Measurements from ENCODE around the gene PLA2G4D. TPM values are rescaled to one million over a fixed set of nuclear protein-coding genes. Genes with fewer than 3 reads are reported as not detected.

PLA2G4D gene
- total RNA-seq, 1 donor from 2014 or later, result not detected

DNA sequence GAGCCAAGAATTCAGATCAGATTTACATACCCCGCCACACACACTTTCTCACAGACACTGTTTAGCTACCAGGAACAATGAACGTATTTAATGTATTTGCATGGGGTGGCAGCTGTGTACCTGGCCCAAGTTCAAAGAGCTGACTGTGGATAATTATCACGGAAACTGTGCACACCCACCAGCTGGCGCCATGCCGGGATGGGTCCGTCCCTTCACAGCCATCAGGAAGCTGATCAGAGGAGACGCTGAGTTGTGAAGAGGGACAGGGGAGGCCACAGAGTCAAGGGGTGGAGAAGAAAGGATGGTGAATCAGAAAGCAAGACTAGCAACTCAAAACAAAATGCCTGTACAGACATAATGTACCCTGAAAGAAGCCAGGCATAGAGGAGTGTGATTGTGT is 13.1 kb upstream of the PLA2G4D start:
- H3K36me3 Mint-ChIP-seq, result no peaks in the 10 kb centered on the region
- H3K9me3 Mint-ChIP-seq, result peaks cover 15% of the 10 kb centered on the region
- H3K4me3 Mint-ChIP-seq, result no peak overlapping the region
- H3K4me1 Mint-ChIP-seq (ENCODE audit: unreplicated experiment), result peaks cover 4% of the 10 kb centered on the region
- TF ChIP-seq, protein P1, sequence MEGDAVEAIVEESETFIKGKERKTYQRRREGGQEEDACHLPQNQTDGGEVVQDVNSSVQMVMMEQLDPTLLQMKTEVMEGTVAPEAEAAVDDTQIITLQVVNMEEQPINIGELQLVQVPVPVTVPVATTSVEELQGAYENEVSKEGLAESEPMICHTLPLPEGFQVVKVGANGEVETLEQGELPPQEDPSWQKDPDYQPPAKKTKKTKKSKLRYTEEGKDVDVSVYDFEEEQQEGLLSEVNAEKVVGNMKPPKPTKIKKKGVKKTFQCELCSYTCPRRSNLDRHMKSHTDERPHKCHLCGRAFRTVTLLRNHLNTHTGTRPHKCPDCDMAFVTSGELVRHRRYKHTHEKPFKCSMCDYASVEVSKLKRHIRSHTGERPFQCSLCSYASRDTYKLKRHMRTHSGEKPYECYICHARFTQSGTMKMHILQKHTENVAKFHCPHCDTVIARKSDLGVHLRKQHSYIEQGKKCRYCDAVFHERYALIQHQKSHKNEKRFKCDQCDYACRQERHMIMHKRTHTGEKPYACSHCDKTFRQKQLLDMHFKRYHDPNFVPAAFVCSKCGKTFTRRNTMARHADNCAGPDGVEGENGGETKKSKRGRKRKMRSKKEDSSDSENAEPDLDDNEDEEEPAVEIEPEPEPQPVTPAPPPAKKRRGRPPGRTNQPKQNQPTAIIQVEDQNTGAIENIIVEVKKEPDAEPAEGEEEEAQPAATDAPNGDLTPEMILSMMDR (conservative IDR thresholded peaks at IDR 0.05), result no peak
- H3K27me3 Mint-ChIP-seq, result no peaks in the 10 kb centered on the region
- no peak for DNase-seq (ENCODE audit: extremely low spot score, unreplicated experiment)
- H3K27ac Mint-ChIP-seq, result no peak overlapping the region

DNA sequence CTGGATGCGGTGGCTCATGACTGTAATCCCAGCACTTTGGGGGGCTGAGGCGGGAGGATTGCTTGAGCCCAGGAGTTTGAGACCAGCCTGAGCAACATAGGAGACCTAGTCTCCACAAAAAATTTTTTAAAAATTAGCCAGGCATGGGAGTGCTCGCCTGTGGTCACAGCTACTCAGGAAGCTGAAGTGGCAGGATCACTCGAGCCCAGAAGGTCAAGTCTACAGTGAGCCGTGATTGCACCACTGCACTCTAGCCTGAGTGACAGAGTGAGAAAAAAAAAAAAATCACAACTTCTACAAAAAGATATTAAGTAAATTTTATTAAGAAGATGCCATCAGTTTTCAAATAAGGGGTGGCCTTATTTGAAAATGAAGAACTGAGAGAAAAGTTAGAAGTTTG is 11.9 kb upstream of the PLA2G4D start:
- no peak for DNase-seq (ENCODE audit: extremely low spot score, unreplicated experiment)
- no peaks in the 10 kb centered on the region for H3K27me3 Mint-ChIP-seq
- peaks cover 4% of the 10 kb centered on the region for H3K4me1 Mint-ChIP-seq (ENCODE audit: unreplicated experiment)
- TF ChIP-seq, protein P1 (conservative IDR thresholded peaks at IDR 0.05), result no peak
- H3K27ac Mint-ChIP-seq, result no peak overlapping the region
- no peak overlapping the region for H3K4me3 Mint-ChIP-seq
- H3K9me3 Mint-ChIP-seq, result peaks cover 15% of the 10 kb centered on the region
- H3K36me3 Mint-ChIP-seq, result no peaks in the 10 kb centered on the region

DNA sequence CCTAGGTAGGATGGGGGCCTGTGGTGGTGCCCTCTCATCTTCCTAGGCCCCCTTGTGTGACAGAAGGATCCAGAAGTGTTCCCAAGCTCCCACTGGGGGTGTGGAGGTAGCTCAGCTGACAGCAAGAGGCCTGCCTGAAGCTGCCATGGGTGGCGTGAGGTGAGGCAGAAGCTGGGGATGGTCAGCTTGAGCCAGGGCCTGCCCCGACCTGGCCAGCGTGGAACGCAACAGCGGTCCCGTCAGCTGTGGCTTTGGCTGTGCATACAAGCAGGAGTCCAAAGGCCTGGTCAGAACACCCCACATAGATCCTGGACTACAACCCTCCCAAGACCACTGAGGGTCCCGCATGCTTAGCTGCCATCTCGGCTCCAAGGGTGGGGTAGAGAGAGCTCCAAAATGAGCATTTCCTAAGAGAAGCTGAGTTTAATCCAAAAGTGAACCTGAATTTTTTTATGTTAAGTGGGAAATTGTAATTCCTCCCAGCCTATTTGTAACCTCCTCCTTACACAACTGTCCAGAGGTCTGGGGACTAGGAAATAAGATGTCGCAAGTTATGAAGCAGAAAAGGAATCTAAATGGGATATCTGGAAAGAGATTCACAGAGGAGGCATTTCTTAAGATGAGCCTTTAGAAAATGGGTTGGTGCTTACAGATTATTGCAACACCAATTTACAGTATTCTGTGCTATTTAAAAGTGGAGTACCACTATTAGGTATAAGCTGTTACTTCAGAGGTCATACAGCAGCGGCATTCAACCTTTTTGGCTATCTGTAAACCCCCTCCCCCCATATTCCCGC is 9.9 kb upstream of the PLA2G4D start:
- TF ChIP-seq, protein P1 (conservative IDR thresholded peaks at IDR 0.05), result no peak
- H3K9me3 Mint-ChIP-seq, result peaks cover 9% of the 10 kb centered on the region
- H3K4me3 Mint-ChIP-seq, result no peak overlapping the region
- H3K36me3 Mint-ChIP-seq, result no peaks in the 10 kb centered on the region
- H3K4me1 Mint-ChIP-seq (ENCODE audit: unreplicated experiment), result peaks cover 4% of the 10 kb centered on the region
- no peak for DNase-seq (ENCODE audit: extremely low spot score, unreplicated experiment)
- no peak overlapping the region for H3K27ac Mint-ChIP-seq
- no peaks in the 10 kb centered on the region for H3K27me3 Mint-ChIP-seq

DNA sequence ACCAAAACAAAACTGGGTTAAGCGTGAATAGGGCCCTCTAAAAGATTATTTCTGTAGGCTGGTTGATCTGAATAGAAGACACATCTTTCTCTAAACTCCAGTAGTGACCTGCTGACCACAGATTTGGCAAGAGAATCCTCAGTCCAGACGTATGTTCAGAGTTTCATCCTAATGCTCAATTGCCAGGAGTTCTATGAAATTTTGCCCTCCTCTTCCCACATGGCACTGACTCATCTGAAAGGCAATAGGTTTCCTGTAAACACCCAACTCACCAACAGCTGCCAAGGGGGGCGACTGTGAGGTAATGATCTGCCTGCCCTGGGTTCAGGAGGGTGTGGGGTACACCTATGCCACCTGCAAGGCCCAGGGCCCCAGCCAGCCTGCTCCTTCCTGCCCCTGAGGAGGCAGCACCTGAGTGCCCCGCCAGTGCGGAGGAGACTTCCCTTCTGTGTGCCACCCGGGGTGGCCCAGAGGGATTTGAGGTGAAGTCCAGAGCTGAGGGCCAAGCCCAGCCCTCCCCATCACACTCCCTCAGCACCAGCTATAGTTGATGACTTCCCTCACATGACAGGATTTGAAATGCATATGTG is 8.4 kb upstream of the PLA2G4D start:
- Mint-ChIP-seq H3K27ac (no peak overlapping the region), H3K4me3 (no peak overlapping the region), H3K27me3 (no peaks in the 10 kb centered on the region), H3K36me3 (no peaks in the 10 kb centered on the region), H3K4me1 (ENCODE audit: unreplicated experiment) (peaks cover 4% of the 10 kb centered on the region), H3K9me3 (no peaks in the 10 kb centered on the region)
- no peak for DNase-seq (ENCODE audit: extremely low spot score, unreplicated experiment)
- TF ChIP-seq, protein P1 (conservative IDR thresholded peaks at IDR 0.05), result no peak

DNA sequence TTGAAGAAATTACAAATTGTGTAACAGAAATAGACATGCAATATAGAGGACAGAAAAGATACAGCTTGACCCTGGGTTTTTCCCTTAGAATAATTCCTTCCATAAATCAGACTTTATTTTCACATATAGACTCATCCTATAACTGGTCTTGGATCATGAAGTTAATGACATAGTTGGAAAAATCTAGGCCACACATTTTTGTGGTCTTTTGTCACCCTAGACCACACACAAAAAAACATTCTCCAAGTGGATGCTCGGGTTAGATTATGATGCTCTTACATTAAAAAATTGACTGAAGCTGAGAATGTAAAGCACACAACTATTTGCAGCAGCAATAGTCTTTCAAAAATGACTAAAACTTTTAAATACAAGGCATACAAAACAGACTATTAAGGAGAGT is 7.5 kb upstream of the PLA2G4D start:
- Mint-ChIP-seq H3K9me3 (no peaks in the 10 kb centered on the region), H3K27ac (no peak overlapping the region)
- TF ChIP-seq, protein P1 (conservative IDR thresholded peaks at IDR 0.05), result no peak

More for the DNA sequence above, 7.5 kb upstream of the PLA2G4D start:
- H3K4me3 Mint-ChIP-seq, result no peak overlapping the region
- no peaks in the 10 kb centered on the region for H3K36me3 Mint-ChIP-seq
- no peaks in the 10 kb centered on the region for H3K27me3 Mint-ChIP-seq
- no peak for DNase-seq (ENCODE audit: extremely low spot score, unreplicated experiment)
- H3K4me1 Mint-ChIP-seq (ENCODE audit: unreplicated experiment), result no peaks in the 10 kb centered on the region

All from type B pancreatic cell (in vitro differentiated cells).